Effector memory CD4-positive, alpha-beta T cell (primary cell): ENCODE measurements around the gene UBE2K.
"Not testable (repeated sequence)": the region's sequence is repeated elsewhere in the genome, so short reads cannot be mapped to it uniquely, and the experiment has no call there.

Experiments
- DNase-seq, 3 donors: peaks; one replicate each; pipeline ENCODE4 v3.0.0-alpha.2; 2020
- H3K27ac ChIP-seq: 2 replicates; pipeline ENCODE4 v1.7.0; 2013; ENCODE audit warnings: mild to moderate bottlenecking, low read length, moderate library complexity; ENCODE audit not compliant: insufficient read depth, poor library complexity, severe bottlenecking
- H3K27me3 ChIP-seq: replicated peaks from 2 replicates; pipeline ENCODE4 v1.7.0; 2013; ENCODE audit warnings: mild to moderate bottlenecking, low read length; ENCODE audit not compliant: insufficient read depth, control insufficient read depth, poor library complexity, severe bottlenecking
- H3K36me3 ChIP-seq: 2 replicates; pipeline ENCODE4 v1.7.0; 2013; ENCODE audit warnings: mild to moderate bottlenecking, low read length, moderate library complexity; ENCODE audit not compliant: control insufficient read depth, insufficient read depth
- H3K4me1 ChIP-seq: 2 replicates; pipeline ENCODE4 v1.7.0; 2013; ENCODE audit warnings: low read length, mild to moderate bottlenecking; ENCODE audit not compliant: control insufficient read depth, insufficient read depth, poor library complexity, severe bottlenecking
- H3K4me3 ChIP-seq: 2 replicates; pipeline ENCODE4 v1.7.0; 2013; ENCODE audit warnings: low read length, low read depth, mild to moderate bottlenecking; ENCODE audit not compliant: insufficient read depth, poor library complexity, severe bottlenecking
- H3K9me3 ChIP-seq: 2 replicates; pipeline ENCODE4 v1.7.0; 2013; ENCODE audit warnings: mild to moderate bottlenecking, low read length, moderate library complexity; ENCODE audit not compliant: control insufficient read depth

UBE2K gene

DNA sequence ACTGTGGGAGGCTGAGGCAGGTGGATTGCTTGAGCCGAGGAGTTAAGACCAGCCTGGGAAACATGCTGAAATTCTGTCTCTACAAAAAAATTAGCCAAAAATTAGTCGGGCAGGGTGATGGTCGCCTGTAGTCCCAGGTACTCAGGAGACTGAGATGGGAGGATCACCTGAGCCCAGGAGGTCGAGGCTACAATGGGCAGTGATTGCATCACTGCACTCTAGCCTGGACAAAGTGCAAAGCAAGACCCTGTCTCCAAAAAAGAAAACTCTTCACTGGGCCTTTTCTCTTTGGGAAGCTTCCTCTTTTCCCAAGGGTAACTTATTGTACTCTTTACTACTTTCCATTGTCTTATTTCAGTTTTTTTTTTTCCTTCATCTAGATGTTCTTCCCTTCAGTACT lies 88.9 kb downstream of the UBE2K start:
- H3K4me1 ChIP-seq = no peaks in the 10 kb centered on the region
- H3K27me3 ChIP-seq = no peaks in the 10 kb centered on the region
- no peak overlapping the region for H3K4me3 ChIP-seq
- H3K27ac ChIP-seq = no peak overlapping the region
- no peaks in the 10 kb centered on the region for H3K9me3 ChIP-seq
- no peaks in the 10 kb centered on the region for H3K36me3 ChIP-seq
- DNase-seq = no peak

DNA sequence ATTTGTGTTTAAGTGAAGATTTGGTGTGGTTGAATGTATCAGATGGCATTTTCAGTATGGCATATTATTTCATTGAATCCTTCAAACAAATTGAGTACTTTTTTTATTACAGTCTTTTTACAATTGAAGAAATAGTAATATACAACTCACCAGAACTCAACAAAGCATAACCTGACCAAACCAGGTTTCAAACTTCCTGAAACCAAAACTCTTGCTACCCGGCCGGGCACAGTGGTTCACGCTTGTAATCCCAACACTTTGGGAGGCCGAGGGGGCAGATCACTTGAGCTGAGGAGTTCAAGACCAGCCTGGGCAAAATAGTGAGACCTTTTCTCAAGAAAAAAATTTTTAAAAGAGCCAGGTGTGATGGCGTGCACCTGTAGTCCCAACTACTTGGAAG lies 94.2 kb downstream of the UBE2K start:
- Histone ChIP-seq H3K9me3 (no peaks in the 10 kb centered on the region), H3K4me1 (no peaks in the 10 kb centered on the region)

DNA sequence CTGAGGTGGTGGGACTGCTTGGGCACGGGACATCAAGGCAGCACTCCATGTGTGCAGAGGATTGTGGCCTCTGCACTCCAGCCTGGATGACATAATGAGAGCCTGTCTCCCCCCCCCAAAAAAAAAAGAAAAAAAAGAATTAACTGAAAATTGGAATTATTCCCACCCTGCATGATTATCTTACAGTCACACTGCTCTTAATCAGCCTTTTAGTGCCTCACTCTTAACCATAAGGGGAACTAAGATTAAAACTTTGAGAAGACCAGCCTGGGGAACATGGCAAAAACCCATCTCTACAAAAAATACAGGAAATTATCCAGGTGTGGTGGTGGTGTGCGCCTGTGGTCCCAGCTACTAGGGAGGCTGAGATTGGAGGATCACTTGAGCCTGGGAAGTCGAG lies 94.6 kb downstream of the UBE2K start:
- Histone ChIP-seq H3K27me3 (no peaks in the 10 kb centered on the region), H3K9me3 (no peaks in the 10 kb centered on the region), H3K36me3 (no peaks in the 10 kb centered on the region), H3K27ac (no peak overlapping the region), H3K4me3 (no peak overlapping the region), H3K4me1 (no peaks in the 10 kb centered on the region)
- no peak for DNase-seq

More for the DNA sequence above, 94.2 kb downstream of the UBE2K start:
- Histone ChIP-seq H3K4me3 (no peak overlapping the region), H3K27me3 (no peaks in the 10 kb centered on the region), H3K36me3 (no peaks in the 10 kb centered on the region), H3K27ac (no peak overlapping the region)
- DNase-seq = no peak

DNA sequence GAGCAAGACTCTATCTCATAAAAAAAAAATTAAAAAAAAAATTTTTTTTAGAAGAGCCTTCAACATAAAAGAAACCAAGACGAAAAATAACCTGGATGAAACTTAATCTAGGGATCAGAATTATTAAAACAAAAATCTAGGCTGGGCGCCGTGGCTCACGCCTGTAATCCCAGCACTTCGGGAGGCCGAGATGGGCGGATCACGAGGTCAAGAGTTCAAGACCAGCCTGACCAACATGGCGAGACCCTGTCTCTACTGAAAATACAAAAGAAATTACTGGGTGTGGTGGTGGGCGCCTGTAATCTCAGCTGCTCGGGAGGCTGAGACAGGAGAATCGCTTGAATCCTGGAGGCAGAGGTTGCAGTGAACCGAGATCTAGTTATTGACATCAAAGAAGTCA lies 95.0 kb downstream of the UBE2K start:
- H3K36me3 ChIP-seq, H3K27me3 ChIP-seq, H3K9me3 ChIP-seq, H3K4me1 ChIP-seq, H3K4me3 ChIP-seq, DNase-seq, H3K27ac ChIP-seq: not testable (repeated sequence)

DNA sequence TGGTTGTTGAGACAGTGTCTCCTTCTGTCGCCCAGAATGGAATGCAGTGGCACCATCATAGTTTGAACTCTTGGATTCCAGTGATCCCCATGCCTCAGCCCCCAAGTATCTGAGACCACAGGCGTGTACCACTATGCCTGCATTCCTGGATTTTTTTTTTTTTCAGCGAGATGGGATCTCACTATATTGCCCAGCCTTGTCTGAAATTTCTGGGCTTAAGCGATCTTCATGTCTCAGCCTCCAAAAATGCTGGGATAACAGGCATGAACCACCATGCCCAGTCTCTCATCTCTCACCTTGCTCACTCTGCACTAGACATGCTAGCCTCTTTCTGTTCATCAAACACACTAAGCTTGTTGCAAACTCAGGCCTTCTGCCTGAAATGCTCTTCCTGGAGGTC lies 104.1 kb downstream of the UBE2K start:
- no peak overlapping the region for H3K27ac ChIP-seq
- H3K36me3 ChIP-seq = no peaks in the 10 kb centered on the region
- no peaks in the 10 kb centered on the region for H3K27me3 ChIP-seq
- no peak for DNase-seq
- no peaks in the 10 kb centered on the region for H3K4me1 ChIP-seq
- no peaks in the 10 kb centered on the region for H3K9me3 ChIP-seq
- no peak overlapping the region for H3K4me3 ChIP-seq

DNA sequence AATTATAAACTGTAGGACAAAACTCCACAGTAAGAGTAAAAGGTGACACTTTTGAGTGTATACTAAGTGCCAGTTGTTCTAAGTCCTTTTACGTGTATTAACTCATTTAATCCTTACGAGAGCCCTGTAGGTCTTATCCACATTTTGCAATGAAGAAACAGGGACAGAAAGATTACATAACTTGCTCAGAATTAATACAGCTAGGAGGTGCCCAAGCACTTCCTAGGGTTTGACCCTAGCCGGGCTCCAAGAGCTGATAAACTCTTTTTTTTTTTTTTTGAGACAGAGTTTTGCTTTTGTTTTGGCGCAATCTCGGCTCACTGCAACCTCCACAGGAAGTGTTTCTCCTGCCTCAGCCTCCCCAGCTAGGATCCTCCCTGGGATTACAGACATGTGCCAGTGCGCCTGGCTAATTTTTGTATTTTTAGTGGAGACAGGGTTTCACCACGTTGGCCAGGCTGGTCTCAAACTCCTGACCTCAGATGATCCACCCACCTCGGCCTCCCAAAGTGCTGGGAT lies 110.4 kb downstream of the UBE2K start:
- no peak overlapping the region for H3K4me3 ChIP-seq
- no peak overlapping the region for H3K27ac ChIP-seq
- no peaks in the 10 kb centered on the region for H3K36me3 ChIP-seq
- no peaks in the 10 kb centered on the region for H3K4me1 ChIP-seq
- DNase-seq = no peak
- no peaks in the 10 kb centered on the region for H3K9me3 ChIP-seq
- no peaks in the 10 kb centered on the region for H3K27me3 ChIP-seq

DNA sequence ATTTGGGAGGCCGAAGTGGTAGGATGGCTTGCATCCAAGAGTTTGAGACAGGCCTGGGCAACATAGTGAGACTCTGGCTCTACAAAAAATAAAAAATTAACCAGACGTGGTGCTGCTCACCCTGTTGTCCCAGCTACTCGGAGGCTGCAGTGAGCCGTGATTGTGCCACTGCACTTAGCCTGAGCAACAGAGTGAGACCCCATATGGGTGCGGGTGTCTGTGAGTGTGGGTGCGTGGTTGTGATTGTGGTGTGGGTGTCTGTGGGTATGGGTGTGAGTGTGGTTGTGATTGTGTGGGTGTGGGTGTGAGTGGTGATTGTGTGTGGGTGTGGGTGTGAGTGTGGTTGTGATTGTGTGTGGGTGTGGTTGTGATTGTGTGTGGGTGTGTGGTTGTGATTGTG lies 114.6 kb downstream of the UBE2K start:
- no peaks in the 10 kb centered on the region for H3K27me3 ChIP-seq
- H3K27ac ChIP-seq = no peak overlapping the region
- H3K4me1 ChIP-seq = no peaks in the 10 kb centered on the region
- H3K36me3 ChIP-seq = no peaks in the 10 kb centered on the region
- H3K4me3 ChIP-seq = no peak overlapping the region
- peak in 1 of 3 donors; percentile 1 for DNase-seq
- H3K9me3 ChIP-seq = no peaks in the 10 kb centered on the region

DNA sequence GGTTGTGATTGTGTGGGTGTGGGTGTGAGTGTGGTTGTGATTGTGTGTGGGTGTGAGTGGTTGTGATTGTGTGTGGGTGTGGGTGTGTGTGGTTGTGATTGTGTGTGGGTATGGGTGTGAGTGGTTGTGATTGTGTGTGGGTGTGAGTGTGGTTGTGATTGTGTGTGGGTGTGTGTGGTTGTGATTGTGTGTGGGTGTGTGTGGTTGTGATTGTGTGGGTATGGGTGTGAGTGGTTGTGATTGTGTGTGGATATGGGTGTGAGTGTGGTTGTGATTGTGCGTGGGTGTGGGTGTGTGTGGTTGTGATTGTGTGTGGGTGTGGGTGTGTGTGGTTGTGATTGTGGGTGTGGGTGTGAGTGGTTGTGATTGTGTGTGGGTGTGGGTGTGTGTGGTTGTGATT lies 115.1 kb downstream of the UBE2K start:
- DNase-seq, H3K27me3 ChIP-seq, H3K36me3 ChIP-seq, H3K27ac ChIP-seq, H3K4me3 ChIP-seq, H3K4me1 ChIP-seq, H3K9me3 ChIP-seq: not testable (repeated sequence)

DNA sequence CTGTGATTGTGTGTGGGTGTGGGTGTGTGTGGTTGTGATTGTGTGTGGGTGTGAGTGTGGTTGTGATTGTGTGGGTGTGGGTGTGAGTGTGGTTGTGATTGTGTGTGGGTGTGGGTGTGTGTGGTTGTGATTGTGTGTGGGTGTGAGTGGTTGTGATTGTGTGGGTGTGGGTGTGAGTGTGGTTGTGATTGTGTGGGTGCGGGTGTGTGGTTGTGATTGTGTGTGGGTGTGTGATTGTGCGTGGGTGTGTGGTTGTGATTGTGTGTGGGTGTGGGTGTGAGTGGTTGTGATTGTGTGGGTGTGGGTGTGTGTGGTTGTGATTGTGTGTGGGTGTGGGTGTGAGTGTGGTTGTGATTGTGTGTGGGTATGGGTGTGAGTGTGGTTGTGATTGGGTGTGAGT lies 115.8 kb downstream of the UBE2K start:
- not testable (repeated sequence) for H3K36me3 ChIP-seq, H3K27ac ChIP-seq, DNase-seq, H3K4me1 ChIP-seq, H3K9me3 ChIP-seq, H3K4me3 ChIP-seq, H3K27me3 ChIP-seq

DNA sequence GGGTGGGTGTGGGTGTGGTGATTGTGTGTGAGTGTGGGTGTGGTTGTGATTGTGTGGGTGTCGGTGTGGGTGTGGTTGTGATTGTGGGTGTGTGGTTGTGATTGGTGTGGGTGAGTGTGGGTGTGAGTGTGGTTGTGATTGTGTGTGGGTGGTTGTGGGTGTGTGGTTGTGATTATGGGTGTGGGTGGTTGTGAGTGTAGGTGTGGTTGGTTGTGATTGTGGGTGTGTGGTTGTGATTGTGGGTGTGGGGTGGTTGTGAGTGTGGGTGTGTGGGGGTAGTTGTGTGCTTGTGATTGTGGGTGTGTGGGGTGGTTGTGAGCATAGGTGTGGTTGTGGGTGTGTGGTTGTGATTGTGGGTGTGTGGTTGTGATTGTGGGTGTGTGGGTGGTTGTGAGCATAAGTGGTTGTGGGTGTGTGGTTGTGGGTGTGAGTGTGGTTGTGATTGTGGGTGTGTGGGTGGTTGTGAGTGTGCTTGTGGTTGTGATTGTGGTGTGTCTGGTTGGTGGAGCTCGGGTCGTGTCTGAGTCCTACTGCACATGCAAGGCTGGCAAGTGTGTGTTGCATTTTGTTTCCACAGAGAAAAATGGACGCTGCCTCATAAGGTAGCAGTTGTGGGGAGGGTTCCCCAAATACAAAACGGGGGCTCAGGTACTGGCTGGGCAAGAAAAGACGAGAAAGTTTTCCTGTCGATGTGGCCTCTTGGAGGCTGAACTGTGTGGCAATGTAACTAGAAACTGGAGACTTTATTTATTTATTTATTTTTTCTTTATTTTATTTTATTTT lies 116.7 kb downstream of the UBE2K start:
- Histone ChIP-seq H3K27ac (no peak overlapping the region), H3K9me3 (no peaks in the 10 kb centered on the region), H3K27me3 (no peaks in the 10 kb centered on the region), H3K4me3 (no peak overlapping the region), H3K36me3 (no peaks in the 10 kb centered on the region), H3K4me1 (no peaks in the 10 kb centered on the region)
- DNase-seq = peak in 2 of 3 donors; percentile 2 to 27
